GM19438 (cell line): Measurements from ENCODE around the gene ZSCAN18.
"Not testable (repeated sequence)": the region's sequence is repeated elsewhere in the genome, so short reads cannot be mapped to it uniquely, and the experiment has no call there.

Experiments
- ATAC-seq: cut with Tn5 transposase; IDR thresholded peaks from one replicate; pipeline ENCODE4 v1.9.1; 2021; ENCODE audit warnings: low read depth; ENCODE audit not compliant: unreplicated experiment

Gene ZSCAN18, protein sequence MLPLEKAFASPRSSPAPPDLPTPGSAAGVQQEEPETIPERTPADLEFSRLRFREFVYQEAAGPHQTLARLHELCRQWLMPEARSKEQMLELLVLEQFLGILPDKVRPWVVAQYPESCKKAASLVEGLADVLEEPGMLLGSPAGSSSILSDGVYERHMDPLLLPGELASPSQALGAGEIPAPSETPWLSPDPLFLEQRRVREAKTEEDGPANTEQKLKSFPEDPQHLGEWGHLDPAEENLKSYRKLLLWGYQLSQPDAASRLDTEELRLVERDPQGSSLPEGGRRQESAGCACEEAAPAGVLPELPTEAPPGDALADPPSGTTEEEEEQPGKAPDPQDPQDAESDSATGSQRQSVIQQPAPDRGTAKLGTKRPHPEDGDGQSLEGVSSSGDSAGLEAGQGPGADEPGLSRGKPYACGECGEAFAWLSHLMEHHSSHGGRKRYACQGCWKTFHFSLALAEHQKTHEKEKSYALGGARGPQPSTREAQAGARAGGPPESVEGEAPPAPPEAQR

DNA sequence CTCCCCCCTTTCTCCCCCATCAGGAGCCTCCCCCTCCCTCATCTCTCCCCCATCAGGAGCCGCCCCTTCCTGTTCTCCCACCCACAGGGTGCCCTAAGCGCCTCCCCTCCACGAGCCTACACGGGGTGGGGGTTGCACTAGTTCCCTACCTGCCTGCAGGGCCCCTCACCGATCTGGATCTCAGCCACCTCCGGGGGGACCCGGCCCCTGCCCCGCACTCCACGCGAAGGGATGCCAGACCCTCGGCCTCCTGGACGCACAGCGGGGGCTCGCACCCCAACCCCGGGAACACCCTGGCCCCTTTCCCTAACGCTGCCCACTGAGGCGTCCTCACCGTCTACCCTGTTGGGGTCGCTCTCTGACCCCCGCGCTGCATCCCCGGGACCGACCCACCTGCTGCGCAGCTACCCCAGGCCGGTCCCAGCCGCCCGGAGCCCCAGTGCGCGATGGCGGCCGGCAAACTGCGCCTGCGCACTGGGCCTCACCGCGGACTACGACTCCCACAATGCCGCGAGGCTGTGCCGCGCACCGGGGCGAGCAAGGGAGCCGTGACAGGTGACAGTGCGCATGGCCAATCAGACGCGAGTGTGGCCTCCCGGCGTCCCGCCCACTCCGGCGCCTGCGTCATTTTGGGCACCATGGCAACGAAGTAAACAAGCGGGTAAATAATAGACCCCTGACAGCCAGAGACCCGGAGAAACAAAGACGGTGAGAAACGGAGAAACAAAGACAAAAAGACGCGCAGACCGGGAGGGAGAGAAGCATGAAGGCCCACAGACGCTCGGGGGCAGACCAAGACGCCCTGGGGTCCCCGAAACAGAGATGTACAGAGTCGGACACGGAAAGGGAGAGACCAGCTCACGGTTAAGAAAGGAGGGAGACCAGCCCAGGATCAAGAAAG, at the start of gene ZSCAN18:
Gene ZSCAN18, minus strand, starts transcription at position 451 of the 901 bp plus-strand sequence. CDS start 7,964 bp downstream, outside the sequence.
- peak; percentile 95 for ATAC-seq

DNA sequence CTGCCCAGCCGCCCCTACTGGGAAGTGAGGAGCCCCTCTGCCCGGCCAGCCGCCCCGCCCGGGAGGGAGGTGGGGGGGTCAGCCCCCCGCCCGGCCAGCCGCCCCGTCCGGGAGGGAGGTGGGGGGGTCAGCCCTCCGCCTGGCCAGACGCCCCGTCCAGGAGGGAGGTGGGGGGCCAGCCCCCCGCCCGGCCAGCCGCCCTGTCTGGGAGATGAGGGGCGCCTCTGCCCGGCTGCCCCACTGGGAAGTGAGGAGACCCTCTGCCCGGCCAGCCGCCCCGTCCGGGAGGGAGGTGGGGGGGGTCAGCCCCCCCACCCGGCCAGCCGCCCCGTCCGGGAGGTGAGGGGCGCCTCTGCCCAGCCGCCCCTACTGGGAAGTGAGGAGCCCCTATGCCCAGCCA, 49.4 kb upstream of the ZSCAN18 start:
- ATAC-seq: not testable (repeated sequence)

GRCh38 chr19:58145849-58146248, 47.8 kb upstream of the ZSCAN18 start:
- no peak for ATAC-seq

DNA sequence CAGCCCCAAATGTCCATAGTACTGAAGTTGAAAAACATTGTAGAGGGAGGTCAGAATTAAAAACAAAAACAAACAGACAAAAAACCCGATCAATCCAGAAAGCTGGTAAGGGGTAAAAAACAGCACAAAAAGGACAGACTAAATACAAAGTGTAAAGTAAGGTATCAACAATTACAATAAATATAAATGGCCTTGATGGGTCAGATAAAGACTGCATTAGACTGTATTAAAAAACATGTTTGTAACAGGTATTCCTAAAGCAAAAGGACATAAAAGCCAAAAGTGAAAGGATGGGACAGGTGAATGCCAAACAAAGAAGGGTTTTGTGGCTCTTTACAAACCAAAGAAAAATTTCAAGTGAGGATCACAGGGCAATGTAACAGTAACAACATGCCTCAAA, 36.2 kb upstream of the ZSCAN18 start:
- no peak for ATAC-seq

DNA sequence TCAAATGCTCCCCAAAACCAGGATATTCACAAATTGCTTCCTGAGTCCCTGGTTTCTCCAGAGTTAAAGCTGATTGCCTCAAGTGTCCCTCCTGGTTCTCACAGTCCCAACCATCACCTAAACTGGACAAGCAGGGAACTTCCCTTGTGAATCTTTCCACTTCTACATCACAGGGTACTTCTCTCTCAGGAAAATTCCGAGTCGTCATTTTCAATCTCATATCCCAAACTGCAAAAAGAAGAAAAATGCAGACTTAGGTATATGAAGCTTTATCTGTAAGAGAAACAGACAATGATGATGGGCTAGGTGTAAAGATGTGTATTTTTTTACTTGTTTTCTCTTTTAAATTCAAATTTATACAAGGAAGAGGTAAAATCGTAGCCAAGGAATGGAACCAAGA, 31.3 kb upstream of the ZSCAN18 start:
- ATAC-seq: no peak

DNA sequence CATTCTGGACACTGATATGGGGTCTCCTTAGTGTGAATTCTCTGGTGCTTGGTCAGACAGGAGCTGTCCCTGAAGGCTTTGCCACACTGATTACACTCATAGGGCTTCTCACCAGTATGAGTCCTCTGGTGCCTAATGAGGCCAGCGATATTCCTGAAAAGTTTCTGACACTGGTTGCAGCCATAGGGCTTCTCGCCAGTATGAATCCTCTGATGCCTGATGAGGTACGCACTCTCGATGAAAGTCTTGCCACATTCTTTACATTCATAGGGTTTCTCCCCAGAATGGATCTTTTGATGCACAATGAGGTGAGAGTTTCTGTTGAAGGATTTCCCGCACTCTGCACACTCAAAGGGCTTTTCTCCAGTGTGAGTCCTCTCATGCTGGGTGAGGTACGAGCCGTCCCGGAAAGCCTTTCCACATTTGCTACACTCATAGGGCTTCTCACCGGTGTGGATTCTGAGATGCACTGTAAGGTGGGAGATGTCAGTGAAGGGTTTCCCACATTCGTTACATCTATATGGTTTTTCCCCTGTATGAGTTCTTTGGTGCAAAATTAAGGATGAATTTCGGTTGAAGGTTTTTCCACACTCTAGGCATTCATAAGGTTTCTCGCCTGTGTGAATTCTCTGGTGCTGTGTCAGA, 30.1 kb upstream of the ZSCAN18 start:
- no peak for ATAC-seq

- no peak for ATAC-seq
These were observed 25.3 kb upstream of the ZSCAN18 start for GRCh38 chr19:58123354-58123753.

- no peak for ATAC-seq
These were observed 21.1 kb upstream of the ZSCAN18 start for GRCh38 chr19:58118979-58119733.

DNA sequence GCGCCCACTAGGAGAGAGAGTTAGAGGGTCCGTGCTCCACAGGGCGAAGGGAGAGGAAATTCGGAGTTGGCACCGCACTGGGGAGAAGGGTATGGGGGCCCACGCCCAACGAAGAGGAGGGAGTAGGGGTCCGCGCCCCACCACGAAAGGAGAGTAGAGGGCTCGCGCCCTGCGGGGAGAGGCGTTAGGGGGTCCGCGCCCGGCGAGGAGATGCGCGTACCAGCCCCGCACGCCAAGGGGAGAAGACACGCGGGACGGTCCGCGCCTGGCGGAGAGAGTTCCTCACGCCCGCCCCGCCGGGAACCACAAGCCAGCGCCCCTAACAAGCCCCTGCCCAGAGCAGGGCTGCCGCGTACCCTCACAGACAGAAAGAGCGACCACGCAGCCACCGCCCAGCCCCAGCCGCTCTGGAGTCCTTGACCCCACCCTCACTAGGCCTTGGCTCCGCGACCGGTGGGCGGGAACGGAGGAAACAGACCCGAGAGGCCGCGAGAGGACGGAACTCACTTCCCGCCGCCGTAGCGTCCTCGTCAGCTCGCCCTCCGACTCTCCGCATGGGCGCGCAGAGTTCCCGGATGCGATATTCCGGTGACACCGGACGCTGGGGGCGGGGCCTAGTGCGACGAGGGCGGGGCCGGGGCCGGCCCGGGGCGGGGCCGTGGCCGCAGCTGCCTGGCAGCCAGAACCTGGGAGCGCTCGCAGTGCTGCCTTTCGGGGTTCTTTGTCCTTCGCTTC, 20.0 kb upstream of the ZSCAN18 start:
- ATAC-seq: no peak

DNA sequence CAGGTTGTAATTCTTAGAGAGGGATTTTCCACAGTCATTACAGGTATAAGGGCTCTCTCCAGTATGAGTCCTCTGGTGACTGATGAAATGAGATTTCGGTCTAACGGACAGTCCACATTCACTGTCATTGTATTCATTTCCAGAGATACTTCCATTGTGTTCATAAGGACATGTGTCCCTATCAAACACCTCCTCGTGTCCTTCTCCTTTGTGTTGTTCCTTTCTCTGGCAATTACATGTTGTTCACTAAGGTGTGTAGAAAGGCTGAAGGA, 10.5 kb upstream of the ZSCAN18 start:
- ATAC-seq: no peak

DNA sequence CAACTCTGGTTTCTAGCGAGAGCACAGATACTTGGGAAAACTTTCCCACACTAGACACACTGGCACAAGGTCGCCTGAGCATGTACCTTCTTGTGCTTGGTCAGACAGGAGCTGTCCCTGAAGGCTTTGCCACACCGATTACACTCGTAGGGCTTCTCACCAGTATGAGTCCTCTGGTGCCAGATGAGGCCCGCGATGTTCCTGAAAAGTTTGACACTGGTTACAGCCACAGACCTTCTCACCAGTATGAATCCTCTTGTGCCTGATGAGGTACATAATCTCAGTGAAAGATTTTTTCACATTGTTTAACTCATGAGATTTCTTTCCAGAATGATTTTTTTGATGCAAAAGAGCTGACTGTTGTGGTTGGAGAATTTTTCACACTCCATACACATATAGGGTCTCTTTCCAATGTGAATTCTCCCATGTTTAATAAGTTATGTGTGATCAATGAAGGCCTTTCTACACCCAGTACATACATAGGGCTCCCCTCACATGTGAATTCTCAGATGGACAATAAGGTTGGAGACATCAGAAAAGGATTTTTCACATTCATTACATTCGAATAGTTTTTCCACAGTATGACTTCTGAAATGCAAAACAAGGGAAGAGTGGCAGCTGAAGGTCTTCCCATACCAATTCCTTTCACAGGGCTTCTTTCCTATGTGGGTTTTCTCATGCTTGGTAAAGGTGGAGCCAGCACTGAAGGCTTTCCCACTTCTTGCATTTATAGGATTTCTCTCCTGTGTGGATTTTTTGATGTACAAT, 9.9 kb upstream of the ZSCAN18 start:
- no peak for ATAC-seq

GRCh38 chr19:58098682-58098998, 609 bp upstream of the ZSCAN18 start:
- ATAC-seq: no peak

DNA sequence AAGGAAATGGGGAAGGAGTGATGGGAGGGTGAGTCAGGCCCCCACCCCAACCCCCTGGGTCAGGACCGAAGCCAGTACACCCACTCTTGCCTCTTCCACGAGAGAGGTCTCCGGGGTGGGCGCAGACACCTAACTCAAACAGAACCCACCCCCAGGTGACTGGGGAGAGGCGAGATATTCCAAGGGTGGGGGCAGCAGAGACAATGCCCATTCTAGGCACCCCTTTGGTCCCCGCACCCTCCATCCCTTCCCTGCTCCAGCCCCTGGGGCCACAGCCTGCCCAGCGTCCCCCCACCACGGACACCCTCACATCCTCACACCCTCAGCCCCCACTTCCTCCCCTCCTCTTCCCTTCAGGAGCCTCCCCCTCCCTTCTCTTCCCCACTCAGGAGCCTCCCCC, 682 bp downstream of the ZSCAN18 start:
- ATAC-seq: no peak

- no peak for ATAC-seq
These were observed 1.1 kb downstream of the ZSCAN18 start for GRCh38 chr19:58096884-58097283.

DNA sequence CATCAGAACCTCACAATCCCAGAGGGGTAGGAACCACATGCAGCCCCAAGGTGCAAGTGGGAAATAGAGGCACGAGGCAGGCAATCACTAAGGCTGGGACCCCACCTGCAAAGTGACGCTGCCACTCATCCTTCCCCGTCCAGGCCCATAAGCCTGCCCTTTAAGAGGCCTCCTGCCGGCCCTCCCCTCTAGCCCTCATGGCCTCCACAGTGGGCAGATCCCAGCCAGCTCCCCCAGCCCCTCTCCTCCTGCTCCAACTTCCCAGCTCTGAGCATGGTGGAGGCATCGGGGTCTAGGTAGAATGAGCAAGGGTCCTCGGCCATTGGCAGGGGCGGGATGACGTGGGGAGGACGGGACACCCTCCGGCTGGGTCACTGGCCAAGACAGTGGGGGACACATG, 2.7 kb downstream of the ZSCAN18 start:
- ATAC-seq: no peak

GRCh38 chr19:58093071-58093470, 5.0 kb downstream of the ZSCAN18 start:
- ATAC-seq: no peak

GRCh38 chr19:58091251-58091995, 6.6 kb downstream of the ZSCAN18 start:
- ATAC-seq: no peak

DNA sequence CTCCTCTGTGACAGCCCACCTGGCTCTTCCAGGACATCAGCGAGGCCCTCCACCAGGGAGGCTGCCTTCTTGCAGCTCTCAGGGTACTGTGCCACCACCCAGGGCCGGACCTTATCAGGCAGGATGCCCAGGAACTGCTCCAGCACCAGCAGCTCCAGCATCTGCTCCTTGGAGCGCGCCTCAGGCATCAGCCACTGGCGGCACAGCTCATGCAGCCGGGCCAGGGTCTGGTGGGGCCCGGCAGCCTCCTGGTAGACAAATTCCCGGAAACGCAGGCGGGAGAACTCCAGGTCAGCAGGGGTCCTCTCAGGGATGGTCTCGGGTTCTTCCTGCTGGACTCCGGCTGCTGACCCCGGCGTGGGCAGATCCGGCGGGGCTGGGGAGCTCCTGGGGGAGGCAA, 8.2 kb downstream of the ZSCAN18 start:
- no peak for ATAC-seq
